K562 (cell line): Measurements from ENCODE around the gene RBSN. TPM values are rescaled to one million over a fixed set of nuclear protein-coding genes. Genes with fewer than 3 reads are reported as not detected.

Experiments
- ARHGAP35 ChIP-seq: fragments of 450-650 bp; IDR thresholded peaks from 2 replicates; pipeline ENCODE4 v1.6.1; 2018; ENCODE audit not compliant: partially characterized antibody
- ARID3A ChIP-seq: IDR thresholded peaks from 2 replicates; pipeline ENCODE4 v1.6.1; 2012; ENCODE audit warnings: low read depth, low read length, improper control_type of control experiment, borderline replicate concordance
- ATF1 ChIP-seq, 2 experiments: fragments of 450-650 bp in 1 of 2; IDR thresholded peaks; 2 replicates each; pipeline ENCODE4 v1.6.1; 2016; ENCODE audit warnings: missing compliant biosample characterization in 1 of 2, missing genetic modification characterization in 1 of 2
- ATF4 ChIP-seq: fragments of 450-650 bp; formaldehyde crosslinking; IDR thresholded peaks from 2 replicates; pipeline ENCODE4 v1.4.0; 2022; ENCODE audit warnings: mild to moderate bottlenecking, moderate library complexity
- BCOR ChIP-seq: fragments of 450-650 bp; IDR thresholded peaks from 2 replicates; pipeline ENCODE4 v1.6.1; 2016
- BHLHE40 ChIP-seq: IDR thresholded peaks from 2 replicates; pipeline ENCODE4 v1.6.1; 2011; ENCODE audit warnings: low read length, improper control_type of control experiment
- FOXA3 ChIP-seq, 2 experiments: fragments of 450-650 bp in 1 of 2; sonication (generic) in 1 of 2; formaldehyde crosslinking; IDR thresholded peaks in 1 of 2; conservative IDR thresholded peaks in 1 of 2; 2 replicates each; pipeline versions ENCODE4 v1.4.0 to v1.8.0; 2020 to 2022; ENCODE audit warnings: mild to moderate bottlenecking in 2 of 2, missing genetic modification reagents in 1 of 2
- FOXK1 ChIP-seq: sonication (generic); formaldehyde crosslinking; IDR thresholded peaks from 2 replicates; pipeline ENCODE4 v1.8.0; 2022; ENCODE audit warnings: missing genetic modification reagents, mild to moderate bottlenecking, borderline replicate concordance
- IRF2 ChIP-seq: sonication (generic); formaldehyde crosslinking; IDR thresholded peaks from 2 replicates; pipeline ENCODE4 v1.8.1; 2022; ENCODE audit warnings: mild to moderate bottlenecking, missing genetic modification reagents
- JUN ChIP-seq, 2 experiments: sonication (generic) in 1 of 2; formaldehyde crosslinking in 1 of 2; IDR thresholded peaks; 2 replicates each; pipeline versions ENCODE4 v1.6.1 to v1.8.0; 2012 to 2022; ENCODE audit warnings: borderline replicate concordance in 2 of 2, mild to moderate bottlenecking in 2 of 2, improper control_type of control experiment in 1 of 2, low read depth in 1 of 2, low read length in 1 of 2, missing genetic modification reagents in 1 of 2
- MCM3 ChIP-seq: fragments of 450-650 bp; IDR thresholded peaks from 2 replicates; pipeline ENCODE4 v1.6.1; 2016
- MED1 ChIP-seq: sonication (generic); formaldehyde crosslinking; IDR thresholded peaks from 2 replicates; pipeline ENCODE4 v1.8.1; 2023; ENCODE audit warnings: missing genetic modification reagents, borderline replicate concordance
- NUFIP1 ChIP-seq: fragments of 450-650 bp; IDR thresholded peaks from 2 replicates; pipeline ENCODE4 v1.6.1; 2018; ENCODE audit not compliant: partially characterized antibody
- POLR3G ChIP-seq: IDR thresholded peaks from 2 replicates; pipeline ENCODE4 v1.6.1; 2011; ENCODE audit not compliant: insufficient read length, insufficient replicate concordance; ENCODE audit errors: extremely low read depth
- PTTG1 ChIP-seq: fragments of 450-650 bp; IDR thresholded peaks from 2 replicates; pipeline ENCODE4 v1.6.1; 2016; ENCODE audit warnings: low read depth, mild to moderate bottlenecking, missing genetic modification characterization, missing compliant biosample characterization
- SMAD4 ChIP-seq: fragments of 250-450 bp; sonication (Bioruptor Pico); conservative IDR thresholded peaks from 2 replicates; pipeline ENCODE4 v1.8.0; 2021; ENCODE audit warnings: inconsistent platforms, mild to moderate bottlenecking, moderate library complexity
- SNIP1 ChIP-seq: fragments of 450-650 bp; IDR thresholded peaks from 2 replicates; pipeline ENCODE4 v1.7.1; 2017; ENCODE audit warnings: low read depth, mild to moderate bottlenecking
- SRSF1 ChIP-seq: fragments of 200-400 bp; formaldehyde crosslinking; IDR thresholded peaks from 2 replicates; pipeline ENCODE4 v1.6.1; 2017; ENCODE audit warnings: mild to moderate bottlenecking, low read depth, low read length, moderate library complexity
- STAT5B ChIP-seq: fragments of 250-450 bp; sonication (Bioruptor Pico); IDR thresholded peaks from 2 replicates; pipeline ENCODE4 v1.8.0; 2021; ENCODE audit warnings: mild to moderate bottlenecking, inconsistent platforms
- SUPT5H ChIP-seq: fragments of 450-650 bp; IDR thresholded peaks from 2 replicates; pipeline ENCODE4 v1.6.1; 2016
- WHSC1 ChIP-seq: IDR thresholded peaks from one replicate; pipeline ENCODE4 v1.6.1; 2012; ENCODE audit warnings: low read length, control low read depth, inconsistent platforms
- XRCC3 ChIP-seq: fragments of 450-650 bp; IDR thresholded peaks from 2 replicates; pipeline ENCODE4 v1.6.1; 2017; ENCODE audit warnings: mild to moderate bottlenecking, moderate library complexity
- XRCC4 ChIP-seq: IDR thresholded peaks from one replicate; pipeline ENCODE4 v1.6.1; 2011; ENCODE audit not compliant: insufficient read depth, insufficient read length; ENCODE audit errors: extremely low read depth
- ZBTB2 ChIP-seq: fragments of 450-650 bp; IDR thresholded peaks from 2 replicates; pipeline ENCODE4 v1.6.1; 2016; ENCODE audit warnings: antibody characterized with exemption
- ZNF212 ChIP-seq: fragments of 450-650 bp; formaldehyde crosslinking; IDR thresholded peaks from 2 replicates; pipeline ENCODE4 v1.4.0; 2020; ENCODE audit warnings: mild to moderate bottlenecking
- ZNF253 ChIP-seq: fragments of 250-450 bp; sonication (Bioruptor Pico); conservative IDR thresholded peaks from 2 replicates; pipeline ENCODE4 v1.6.1; 2021; ENCODE audit warnings: mild to moderate bottlenecking
- ZNF696 ChIP-seq: fragments of 250-450 bp; sonication (Bioruptor Pico); conservative IDR thresholded peaks from 2 replicates; pipeline ENCODE4 v1.4.0; 2020; ENCODE audit warnings: mild to moderate bottlenecking, moderate library complexity
- polyA plus RNA-seq, 8 experiments: library from polyadenylated mRNA; depleted of rRNA in 4 of 8; stranded (reverse) in 5 of 8; unstranded in 3 of 8; fragments of >200 nt; fragmentation: Nextera tagmentation in 2 of 8; fragmentation: Illumina TruSeq in 1 of 8; extraction: Ambion mirVana in 2 of 8; extraction: Trizol in 1 of 8; gene quantifications; 2 replicates each; pipeline versions ENCODE4 v1.2.1 to v1.2.3, GENCODE V29; 2011 to 2014; ENCODE audit warnings: inconsistent platforms in 1 of 8, missing spikeins in 1 of 8
- total RNA-seq, 7 experiments: library from RNA; depleted of rRNA in 6 of 7; stranded (reverse); fragments of >200 nt in 6 of 7; fragmentation: Illumina TruSeq in 2 of 7; extraction: Trizol in 2 of 7; gene quantifications; 2 replicates each; pipeline versions ENCODE4 v1.2.1 to v1.2.3, GENCODE V29; 2011 to 2021; ENCODE audit warnings: low replicate concordance in 1 of 7

The RBSN gene
- total and polyA plus RNA-seq, 9 of the 15 experiments (the other 6 are each of a cell fraction or from before 2014, with no cell fraction given): 2.9 to 19.6 (median 15.0) TPM

DNA sequence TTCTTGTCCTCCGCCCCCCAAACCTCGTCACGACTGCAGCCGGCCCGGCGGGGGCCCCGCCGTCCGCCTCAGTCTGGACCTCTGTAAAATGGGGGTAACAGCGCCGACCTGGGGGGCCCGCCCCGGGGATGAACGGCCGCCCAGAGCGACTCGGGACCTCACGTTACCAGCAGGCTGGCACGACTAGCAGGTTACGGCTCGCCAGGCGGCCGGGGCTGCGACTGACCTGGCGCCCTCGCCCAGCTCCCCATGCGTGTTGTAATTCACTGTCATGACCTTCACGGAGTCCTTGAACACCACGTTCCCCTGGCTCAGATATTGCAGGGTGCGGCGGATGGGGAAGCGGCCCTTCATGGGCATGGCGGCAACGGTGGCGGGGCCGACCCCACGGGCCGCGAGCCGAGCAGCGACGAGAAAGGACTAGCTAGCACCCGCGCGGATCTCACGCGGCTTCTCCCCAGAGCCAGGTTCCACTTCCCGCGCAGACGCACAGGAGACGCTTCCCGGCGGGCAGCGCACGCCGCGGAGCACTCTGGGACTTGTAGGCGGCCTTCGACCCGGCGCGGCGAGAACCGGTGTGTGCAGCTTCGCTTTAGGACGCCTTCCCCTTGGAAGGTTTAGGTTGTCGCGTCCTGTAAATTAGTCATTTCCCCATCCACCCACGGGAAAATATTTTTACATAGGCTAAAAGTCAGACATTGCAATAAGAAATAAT lies 34.0 kb downstream of the RBSN start, which contains the start of gene MRPS25 (continued):
- no peak for TF ChIP-seq XRCC3
- TF ChIP-seq BCOR: peak; percentile 61
- TF ChIP-seq STAT5B (CRISPR knock-in tag): no peak
- TF ChIP-seq ATF4 (CRISPR knock-in tag): no peak
- TF ChIP-seq ZNF212 (CRISPR knock-in tag): no peak
- 0 out of 2 replicates have a peak, but pooled peaks have one; percentile 26 for TF ChIP-seq SMAD4 (CRISPR knock-in tag)
- no peak for TF ChIP-seq SRSF1
- no peak for TF ChIP-seq POLR3G
- TF ChIP-seq PTTG1: no peak
- TF ChIP-seq FOXA3 (CRISPR knock-in tag; conservative IDR thresholded peaks at IDR 0.05 in 1 of 2, IDR thresholded peaks at IDR 0.05 in 1 of 2): no peak; a peak in 1 of 4 replicates
- no peak for TF ChIP-seq ZNF253 (CRISPR knock-in tag)
- TF ChIP-seq ARHGAP35: no peak
- TF ChIP-seq BHLHE40: 0 out of 2 replicates have a peak, but pooled peaks have one; percentile 7
- TF ChIP-seq WHSC1: no peak
- no peak for TF ChIP-seq ATF1 (CRISPR knock-in tag; IDR thresholded peaks at IDR 0.05)
- TF ChIP-seq ATF1 (tag; IDR thresholded peaks at IDR 0.05): peak; percentile 61; the same call in 1 of the 2 replicates
- no peak for TF ChIP-seq XRCC4
- TF ChIP-seq SUPT5H: peak; percentile 99
- TF ChIP-seq ARID3A: no peak
- TF ChIP-seq MCM3: no peak
- no peak for TF ChIP-seq NUFIP1
- peak; percentile 46; the same call in 1 of the 2 replicates for TF ChIP-seq JUN (IDR thresholded peaks at IDR 0.05; ENCODE audit: borderline replicate concordance, low read depth, low read length)
- TF ChIP-seq JUN (CRISPR knock-in tag; IDR thresholded peaks at IDR 0.05; ENCODE audit: borderline replicate concordance): 0 out of 2 replicates have a peak, but pooled peaks have one; percentile 60
- no peak for TF ChIP-seq SNIP1
- no peak for TF ChIP-seq ZNF696 (CRISPR knock-in tag)
- no peak for TF ChIP-seq IRF2
- TF ChIP-seq ZBTB2: peak; percentile 91
- no peak for TF ChIP-seq FOXK1 (CRISPR knock-in tag)
- TF ChIP-seq MED1 (CRISPR knock-in tag): no peak
